ENCODE data around the gene DRAM2. TPM values are rescaled to one million over a fixed set of nuclear protein-coding genes. Genes with fewer than 3 reads are reported as not detected.

Gene DRAM2
- total and polyA plus RNA-seq, 9 of the 15 experiments (the other 6 are each of a cell fraction or from before 2014, with no cell fraction given), result 29.0 to 161 (median 53.5) TPM

GRCh38 chr1:111139324-111139955 is 453 bp downstream of the DRAM2 start (continued):
- TF ChIP-seq ZFP91 (CRISPR knock-in tag; IDR thresholded peaks at IDR 0.05) (no peak), GATAD2B (IDR thresholded peaks at IDR 0.05; ENCODE audit: borderline replicate concordance) (no peak; the same call in 1 of the 2 replicates), PPARD (CRISPR knock-in tag; IDR thresholded peaks at IDR 0.05) (no peak), MYBL2 (IDR thresholded peaks at IDR 0.05; ENCODE audit: low read depth) (peak; percentile 45; the same call in 1 of the 2 replicates), MYBL2 (CRISPR knock-in tag; IDR thresholded peaks at IDR 0.05; ENCODE audit: borderline replicate concordance) (no peak), HNRNPH1 (optimal IDR thresholded peaks at IDR 0.05; ENCODE audit: low read depth, low read length) (no peak), POLR2G (IDR thresholded peaks at IDR 0.05; ENCODE audit: low read depth, low read length) (no peak)
- TF ChIP-seq, protein P1, sequence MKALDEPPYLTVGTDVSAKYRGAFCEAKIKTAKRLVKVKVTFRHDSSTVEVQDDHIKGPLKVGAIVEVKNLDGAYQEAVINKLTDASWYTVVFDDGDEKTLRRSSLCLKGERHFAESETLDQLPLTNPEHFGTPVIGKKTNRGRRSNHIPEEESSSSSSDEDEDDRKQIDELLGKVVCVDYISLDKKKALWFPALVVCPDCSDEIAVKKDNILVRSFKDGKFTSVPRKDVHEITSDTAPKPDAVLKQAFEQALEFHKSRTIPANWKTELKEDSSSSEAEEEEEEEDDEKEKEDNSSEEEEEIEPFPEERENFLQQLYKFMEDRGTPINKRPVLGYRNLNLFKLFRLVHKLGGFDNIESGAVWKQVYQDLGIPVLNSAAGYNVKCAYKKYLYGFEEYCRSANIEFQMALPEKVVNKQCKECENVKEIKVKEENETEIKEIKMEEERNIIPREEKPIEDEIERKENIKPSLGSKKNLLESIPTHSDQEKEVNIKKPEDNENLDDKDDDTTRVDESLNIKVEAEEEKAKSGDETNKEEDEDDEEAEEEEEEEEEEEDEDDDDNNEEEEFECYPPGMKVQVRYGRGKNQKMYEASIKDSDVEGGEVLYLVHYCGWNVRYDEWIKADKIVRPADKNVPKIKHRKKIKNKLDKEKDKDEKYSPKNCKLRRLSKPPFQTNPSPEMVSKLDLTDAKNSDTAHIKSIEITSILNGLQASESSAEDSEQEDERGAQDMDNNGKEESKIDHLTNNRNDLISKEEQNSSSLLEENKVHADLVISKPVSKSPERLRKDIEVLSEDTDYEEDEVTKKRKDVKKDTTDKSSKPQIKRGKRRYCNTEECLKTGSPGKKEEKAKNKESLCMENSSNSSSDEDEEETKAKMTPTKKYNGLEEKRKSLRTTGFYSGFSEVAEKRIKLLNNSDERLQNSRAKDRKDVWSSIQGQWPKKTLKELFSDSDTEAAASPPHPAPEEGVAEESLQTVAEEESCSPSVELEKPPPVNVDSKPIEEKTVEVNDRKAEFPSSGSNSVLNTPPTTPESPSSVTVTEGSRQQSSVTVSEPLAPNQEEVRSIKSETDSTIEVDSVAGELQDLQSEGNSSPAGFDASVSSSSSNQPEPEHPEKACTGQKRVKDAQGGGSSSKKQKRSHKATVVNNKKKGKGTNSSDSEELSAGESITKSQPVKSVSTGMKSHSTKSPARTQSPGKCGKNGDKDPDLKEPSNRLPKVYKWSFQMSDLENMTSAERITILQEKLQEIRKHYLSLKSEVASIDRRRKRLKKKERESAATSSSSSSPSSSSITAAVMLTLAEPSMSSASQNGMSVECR (CRISPR knock-in tag; IDR thresholded peaks at IDR 0.05), result peak; percentile 50; the same call in 1 of the 2 replicates
- TF ChIP-seq, protein P2, sequence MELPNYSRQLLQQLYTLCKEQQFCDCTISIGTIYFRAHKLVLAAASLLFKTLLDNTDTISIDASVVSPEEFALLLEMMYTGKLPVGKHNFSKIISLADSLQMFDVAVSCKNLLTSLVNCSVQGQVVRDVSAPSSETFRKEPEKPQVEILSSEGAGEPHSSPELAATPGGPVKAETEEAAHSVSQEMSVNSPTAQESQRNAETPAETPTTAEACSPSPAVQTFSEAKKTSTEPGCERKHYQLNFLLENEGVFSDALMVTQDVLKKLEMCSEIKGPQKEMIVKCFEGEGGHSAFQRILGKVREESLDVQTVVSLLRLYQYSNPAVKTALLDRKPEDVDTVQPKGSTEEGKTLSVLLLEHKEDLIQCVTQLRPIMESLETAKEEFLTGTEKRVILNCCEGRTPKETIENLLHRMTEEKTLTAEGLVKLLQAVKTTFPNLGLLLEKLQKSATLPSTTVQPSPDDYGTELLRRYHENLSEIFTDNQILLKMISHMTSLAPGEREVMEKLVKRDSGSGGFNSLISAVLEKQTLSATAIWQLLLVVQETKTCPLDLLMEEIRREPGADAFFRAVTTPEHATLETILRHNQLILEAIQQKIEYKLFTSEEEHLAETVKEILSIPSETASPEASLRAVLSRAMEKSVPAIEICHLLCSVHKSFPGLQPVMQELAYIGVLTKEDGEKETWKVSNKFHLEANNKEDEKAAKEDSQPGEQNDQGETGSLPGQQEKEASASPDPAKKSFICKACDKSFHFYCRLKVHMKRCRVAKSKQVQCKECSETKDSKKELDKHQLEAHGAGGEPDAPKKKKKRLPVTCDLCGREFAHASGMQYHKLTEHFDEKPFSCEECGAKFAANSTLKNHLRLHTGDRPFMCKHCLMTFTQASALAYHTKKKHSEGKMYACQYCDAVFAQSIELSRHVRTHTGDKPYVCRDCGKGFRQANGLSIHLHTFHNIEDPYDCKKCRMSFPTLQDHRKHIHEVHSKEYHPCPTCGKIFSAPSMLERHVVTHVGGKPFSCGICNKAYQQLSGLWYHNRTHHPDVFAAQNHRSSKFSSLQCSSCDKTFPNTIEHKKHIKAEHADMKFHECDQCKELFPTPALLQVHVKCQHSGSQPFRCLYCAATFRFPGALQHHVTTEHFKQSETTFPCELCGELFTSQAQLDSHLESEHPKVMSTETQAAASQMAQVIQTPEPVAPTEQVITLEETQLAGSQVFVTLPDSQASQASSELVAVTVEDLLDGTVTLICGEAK (IDR thresholded peaks at IDR 0.05), result peak; percentile 63
- TF ChIP-seq, protein P2 (CRISPR knock-in tag; IDR thresholded peaks at IDR 0.05), result no peak

Data from K562 (cell line).